Endothelial cell of umbilical vein (primary cell): ENCODE measurements around the gene CARD8. TPM values are rescaled to one million over a fixed set of nuclear protein-coding genes. Genes with fewer than 3 reads are reported as not detected.

Experiments
- BruUV-seq: library from RNA; stranded (reverse); fragments of 400-500 nt; replicated peaks from 2 replicates; lab custom pipeline; 2021; lab: Mats Ljungman, UMichigan
- CTCF ChIA-PET: fragments of 300-600, 350-600 bp; sonication (Branson Sonifier 250); formaldehyde crosslinking; loops from one replicate; lab custom pipeline; 2021; ENCODE audit warnings: antibody characterized with exemption, inconsistent platforms; lab: Charles Lee
- POLR2A ChIA-PET: fragments of 300-600, 350-600 bp; sonication (Branson Sonifier 250); formaldehyde crosslinking; loops from one replicate; lab custom pipeline; 2021; ENCODE audit warnings: antibody characterized with exemption, inconsistent platforms; lab: Charles Lee
- DNase-seq: peaks from one replicate; pipeline ENCODE4 v3.0.0-alpha.2; 2011; ENCODE audit warnings: low read depth, low spot score
- FAIRE-seq: peaks from 2 replicates; lab custom pipeline; 2011; peaks lifted over from hg19 to GRCh38; lab: Jason Lieb, UNC
- H2AFZ ChIP-seq: 2 replicates; pipeline ENCODE4 v1.6.0; 2012; ENCODE audit warnings: low read depth, low read length, control low read depth, inconsistent platforms
- H3K27ac ChIP-seq: 2 replicates; pipeline ENCODE4 v1.5.1; 2011; ENCODE audit warnings: low read depth, mild to moderate bottlenecking, control low read depth, low read length, moderate library complexity; ENCODE audit not compliant: insufficient read depth
- H3K27me3 ChIP-seq, 2 experiments: 2 replicates each; pipeline versions ENCODE4 v1.6.0 to v1.6.1; 2011; ENCODE audit warnings: low read length in 2 of 2, mixed read lengths in 1 of 2; ENCODE audit not compliant: control insufficient read depth in 2 of 2, insufficient read depth in 2 of 2
- H3K36me3 ChIP-seq, 2 experiments: 2 replicates in 1 of 2; 3 replicates in 1 of 2; pipeline ENCODE4 v1.5.1; 2011; ENCODE audit warnings: low read length in 2 of 2, mild to moderate bottlenecking in 1 of 2, moderate library complexity in 1 of 2; ENCODE audit not compliant: control insufficient read depth in 2 of 2, insufficient read depth in 2 of 2; ENCODE audit errors: extremely low read depth in 1 of 2
- H3K4me1 ChIP-seq: 3 replicates; pipeline ENCODE4 v1.5.1; 2011; ENCODE audit warnings: mild to moderate bottlenecking, low read length; ENCODE audit not compliant: control insufficient read depth, insufficient read depth; ENCODE audit errors: extremely low read depth
- H3K4me2 ChIP-seq: 2 replicates; pipeline ENCODE4 v1.6.1; 2011; ENCODE audit warnings: low read length, control low read depth, mixed read lengths; ENCODE audit not compliant: insufficient read depth
- H3K4me3 ChIP-seq, 3 experiments: fragments of 200-600 bp in 1 of 3; sonication (generic), shearing (Covaris generic) in 1 of 3; replicated peaks in 1 of 3; 2 replicates each; pipeline ENCODE4 v1.5.1; 2011 to 2016; ENCODE audit warnings: control low read depth in 3 of 3, low read length in 3 of 3, mild to moderate bottlenecking in 2 of 3, inconsistent platforms in 1 of 3, low read depth in 1 of 3, moderate library complexity in 1 of 3; ENCODE audit not compliant: insufficient read depth in 1 of 3
- H3K79me2 ChIP-seq: 2 replicates; pipeline ENCODE4 v1.6.0; 2012; ENCODE audit warnings: low read length, inconsistent platforms; ENCODE audit not compliant: control insufficient read depth, insufficient read depth
- H3K9ac ChIP-seq: replicated peaks from 2 replicates; pipeline ENCODE3; 2011; ENCODE audit warnings: low read length, control low read depth; ENCODE audit not compliant: insufficient read depth; ENCODE audit errors: extremely low read depth
- H3K9me1 ChIP-seq: replicated peaks from 3 replicates; pipeline ENCODE4 v1.6.0; 2011; ENCODE audit warnings: mild to moderate bottlenecking, low read length; ENCODE audit not compliant: control insufficient read depth, insufficient read depth; ENCODE audit errors: extremely low read depth
- H3K9me3 ChIP-seq: replicated peaks from 2 replicates; pipeline ENCODE4 v1.5.1; 2012; ENCODE audit warnings: low read length, inconsistent platforms; ENCODE audit not compliant: control insufficient read depth, insufficient read depth
- H4K20me1 ChIP-seq: replicated peaks from 2 replicates; pipeline ENCODE3; 2011; ENCODE audit warnings: mild to moderate bottlenecking, low read length; ENCODE audit not compliant: control insufficient read depth, insufficient read depth; ENCODE audit errors: extremely low read depth
- EZH2 ChIP-seq: IDR thresholded peaks from 2 replicates; pipeline ENCODE4 v1.6.1; 2012; ENCODE audit warnings: borderline replicate concordance, low read depth, mild to moderate bottlenecking, moderate library complexity, low read length, inconsistent platforms; ENCODE audit not compliant: severe bottlenecking
- FOS ChIP-seq: IDR thresholded peaks from 2 replicates; pipeline ENCODE4 v1.6.1; 2011; ENCODE audit warnings: mild to moderate bottlenecking, low read length, moderate library complexity, borderline replicate concordance; ENCODE audit not compliant: insufficient read depth
- GATA2 ChIP-seq: IDR thresholded peaks from 2 replicates; pipeline ENCODE4 v1.7.0; 2011; ENCODE audit warnings: low read depth, mild to moderate bottlenecking, moderate library complexity, mixed read lengths, low read length; ENCODE audit not compliant: insufficient read length, insufficient read depth
- JUN ChIP-seq: IDR thresholded peaks from 2 replicates; pipeline ENCODE4 v1.6.1; 2011; ENCODE audit warnings: borderline replicate concordance, low read depth; ENCODE audit not compliant: insufficient read length, insufficient read depth
- MYC ChIP-seq: IDR thresholded peaks from one replicate; pipeline ENCODE4 v1.6.1; 2011; ENCODE audit warnings: mild to moderate bottlenecking, low read depth, low read length
- POLR2A ChIP-seq: IDR thresholded peaks from 2 replicates; pipeline ENCODE4 v1.6.1; 2012; ENCODE audit warnings: low read depth, mild to moderate bottlenecking, control low read depth, low read length
- POLR2AphosphoS5 ChIP-seq: IDR thresholded peaks from 2 replicates; pipeline ENCODE4 v1.6.1; 2012; ENCODE audit warnings: low read depth, mild to moderate bottlenecking, control low read depth, low read length, moderate library complexity; ENCODE audit not compliant: insufficient read depth
- dilution Hi-C: fragments of 300-500 bp; cut with MboI; formaldehyde crosslinking; loops from one replicate; pipeline ENCODE4 v1.15.0; 2019; ENCODE audit warnings: low sequenced_read_pairs; ENCODE audit not compliant: extremely low pct_ligation_motif_present
- intact Hi-C: fragments of 100-400 bp; cut with micrococcal nuclease; formaldehyde crosslinking; loops from one replicate; pipeline ENCODE4 v1.10.0; 2022
- polyA plus RNA-seq, 4 experiments: library from polyadenylated mRNA; depleted of rRNA in 3 of 4; stranded (reverse) in 3 of 4; unstranded in 1 of 4; fragments of >200 nt; gene quantifications; 2 replicates each; pipeline versions ENCODE4 v1.2.1 to v1.2.3, GENCODE V29; 2011 to 2012; ENCODE audit warnings: missing spikeins in 1 of 4
- total RNA-seq: library from RNA; stranded (reverse); gene quantifications from 2 replicates; pipeline ENCODE4 v1.2.3, GENCODE V29; 2021
- TF ChIP-seq, protein P1 (sequence below): IDR thresholded peaks from 2 replicates; pipeline ENCODE4 v1.6.1; 2011; ENCODE audit not compliant: insufficient read depth, insufficient read length
- TF ChIP-seq, protein P2 (sequence below), 2 donors: IDR thresholded peaks; 1 replicate in 1 of 2; 2 replicates in 1 of 2; pipeline ENCODE4 v1.5.1; 2011; ENCODE audit warnings: low read length in 2 of 2, mild to moderate bottlenecking in 2 of 2, moderate library complexity in 2 of 2, control low read depth in 1 of 2, inconsistent platforms in 1 of 2, low read depth in 1 of 2; ENCODE audit not compliant: insufficient read depth in 1 of 2; ENCODE audit errors: extremely low read depth in 1 of 2

CARD8 gene
- total and polyA plus RNA-seq, 2 donors (not counting 3 experiments of a cell fraction or from before 2014, with no cell fraction given): 64.6 to 123 TPM

GRCh38 chr19:48181505-48181904 lies 74.2 kb downstream of the CARD8 start:
- H3K4me3 ChIP-seq: no peak overlapping the region
- ChIA-PET CTCF (no interaction called here), POLR2A (no interaction called here)
- H3K79me2 ChIP-seq: no peaks in the 10 kb centered on the region
- H3K36me3 ChIP-seq: peaks cover 0 to 2% of the 10 kb centered on the region in 2 experiments
- no peak overlapping the region for H3K27ac ChIP-seq
- H3K9me1 ChIP-seq: no peaks in the 10 kb centered on the region
- intact Hi-C loops: no loop called here
- dilution Hi-C loops: no loop called here
- TF ChIP-seq, protein P1, sequence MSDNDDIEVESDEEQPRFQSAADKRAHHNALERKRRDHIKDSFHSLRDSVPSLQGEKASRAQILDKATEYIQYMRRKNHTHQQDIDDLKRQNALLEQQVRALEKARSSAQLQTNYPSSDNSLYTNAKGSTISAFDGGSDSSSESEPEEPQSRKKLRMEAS: no peak
- TF ChIP-seq EZH2: no peak
- no peak overlapping the region for H2AFZ ChIP-seq
- no TSS peak for BruUV-seq
- DNase-seq (no peak), FAIRE-seq (no peak)
- H3K9ac ChIP-seq: no peak overlapping the region
- no peaks in the 10 kb centered on the region for H4K20me1 ChIP-seq
- no peaks in the 10 kb centered on the region for H3K9me3 ChIP-seq
- no peak overlapping the region for H3K4me2 ChIP-seq
- no peaks in the 10 kb centered on the region for H3K27me3 ChIP-seq
- no peaks in the 10 kb centered on the region for H3K4me1 ChIP-seq

DNA sequence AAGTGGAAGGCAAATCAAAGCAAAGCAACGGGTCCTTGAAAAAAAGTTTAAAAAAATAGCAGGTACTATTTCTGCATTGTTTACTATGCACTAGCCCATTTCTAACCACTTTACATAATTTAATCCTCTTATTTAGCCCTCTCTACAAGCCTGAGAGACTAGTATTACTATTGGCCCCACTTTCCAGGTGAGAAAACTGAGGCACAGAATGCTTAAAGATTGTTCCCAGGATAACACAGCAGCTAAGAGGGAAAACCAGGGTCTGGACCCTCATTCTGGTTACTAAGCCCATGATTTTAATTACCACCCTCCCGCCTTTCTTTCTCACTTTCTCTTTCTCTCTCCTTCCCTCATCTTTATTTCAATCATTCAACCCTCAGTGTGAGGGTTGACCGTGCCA lies 79.5 kb downstream of the CARD8 start:
- Histone ChIP-seq H3K27me3 (no peaks in the 10 kb centered on the region), H3K27ac (no peak overlapping the region), H3K9me3 (no peaks in the 10 kb centered on the region), H2AFZ (no peak overlapping the region), H3K9me1 (no peaks in the 10 kb centered on the region), H3K4me3 (no peak overlapping the region), H3K36me3 (peaks cover 0 to 6% of the 10 kb centered on the region in 2 experiments), H3K4me1 (peaks cover 5% of the 10 kb centered on the region), H4K20me1 (no peaks in the 10 kb centered on the region), H3K9ac (no peak overlapping the region), H3K79me2 (peaks cover 6% of the 10 kb centered on the region), H3K4me2 (no peak overlapping the region)
- no TSS peak for BruUV-seq
- ChIA-PET POLR2A (no interaction called here), CTCF (no interaction called here)
- dilution Hi-C loops: no loop called here
- TF ChIP-seq, protein P2, sequence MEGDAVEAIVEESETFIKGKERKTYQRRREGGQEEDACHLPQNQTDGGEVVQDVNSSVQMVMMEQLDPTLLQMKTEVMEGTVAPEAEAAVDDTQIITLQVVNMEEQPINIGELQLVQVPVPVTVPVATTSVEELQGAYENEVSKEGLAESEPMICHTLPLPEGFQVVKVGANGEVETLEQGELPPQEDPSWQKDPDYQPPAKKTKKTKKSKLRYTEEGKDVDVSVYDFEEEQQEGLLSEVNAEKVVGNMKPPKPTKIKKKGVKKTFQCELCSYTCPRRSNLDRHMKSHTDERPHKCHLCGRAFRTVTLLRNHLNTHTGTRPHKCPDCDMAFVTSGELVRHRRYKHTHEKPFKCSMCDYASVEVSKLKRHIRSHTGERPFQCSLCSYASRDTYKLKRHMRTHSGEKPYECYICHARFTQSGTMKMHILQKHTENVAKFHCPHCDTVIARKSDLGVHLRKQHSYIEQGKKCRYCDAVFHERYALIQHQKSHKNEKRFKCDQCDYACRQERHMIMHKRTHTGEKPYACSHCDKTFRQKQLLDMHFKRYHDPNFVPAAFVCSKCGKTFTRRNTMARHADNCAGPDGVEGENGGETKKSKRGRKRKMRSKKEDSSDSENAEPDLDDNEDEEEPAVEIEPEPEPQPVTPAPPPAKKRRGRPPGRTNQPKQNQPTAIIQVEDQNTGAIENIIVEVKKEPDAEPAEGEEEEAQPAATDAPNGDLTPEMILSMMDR (IDR thresholded peaks at IDR 0.05; ENCODE audit: extremely low read depth in 1 of 2, insufficient read depth in 1 of 2, low read depth in 1 of 2, low read length in 2 of 2): no peak
- no peak for TF ChIP-seq FOS
- TF ChIP-seq JUN: no peak
- TF ChIP-seq EZH2: no peak
- no peak for TF ChIP-seq POLR2AphosphoS5
- TF ChIP-seq, protein P1: no peak
- no peak for TF ChIP-seq GATA2
- TF ChIP-seq POLR2A: no peak
- TF ChIP-seq MYC: no peak
- DNase-seq: no peak
- FAIRE-seq: no peak
- intact Hi-C loops: no loop called here
